ENCODE measurements around the gene ZC2HC1C.
"Not testable (repeated sequence)": the region's sequence is repeated elsewhere in the genome, so short reads cannot be mapped to it uniquely, and the experiment has no call there.

Gene ZC2HC1C

DNA sequence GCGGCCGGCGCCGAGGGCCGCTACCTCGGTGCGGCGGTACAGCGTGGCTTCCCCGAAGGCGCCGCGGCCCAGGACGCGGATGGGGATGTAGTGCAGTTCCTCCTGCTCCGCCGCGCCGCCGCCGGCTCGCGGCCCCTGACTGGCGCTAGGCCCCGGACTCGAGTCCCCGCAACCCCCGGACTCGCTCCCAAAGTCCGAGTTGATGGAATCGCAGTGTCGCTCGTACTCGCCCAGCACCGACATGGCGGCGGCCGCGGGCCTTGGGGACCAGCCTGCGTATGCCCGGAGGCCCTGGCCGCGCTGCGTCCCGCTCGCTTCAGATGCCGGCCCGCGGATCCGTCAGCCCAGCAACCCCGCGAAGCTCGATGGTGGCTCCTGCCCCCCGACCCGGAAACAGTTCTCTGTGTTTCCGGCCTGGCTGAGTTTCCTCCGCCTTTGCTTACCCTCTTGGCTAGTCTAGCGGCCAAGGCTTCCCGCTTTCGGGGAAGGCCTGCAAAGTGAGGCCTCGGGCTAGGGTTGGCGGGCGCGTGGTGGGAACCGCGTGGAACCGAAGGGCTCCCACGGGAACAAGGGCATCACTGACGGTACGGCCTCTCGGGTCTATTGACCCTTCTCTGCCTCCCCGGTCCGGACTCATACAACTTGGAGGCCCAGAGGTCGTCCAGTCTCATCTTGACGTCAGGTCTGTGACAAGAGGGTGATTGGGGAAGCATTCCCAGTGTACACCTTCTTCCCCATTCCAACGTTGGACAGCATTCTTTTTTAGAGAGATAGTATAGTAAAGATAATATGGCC lies 57.4 kb downstream of the ZC2HC1C start, which contains the start of gene NEK9:
NEK9 (minus strand) TSS at position 370 of the 795 bp plus-strand sequence; CDS start at position 243, 127 bp downstream.
- Histone ChIP-seq H4K20me1 (no peaks in the 10 kb centered on the region), H3K9ac (peak within 1 kb of the TSS; percentile 88), H3K4me2 (peak within 1 kb of the TSS; percentile 92), H3K9me3 (no peaks in the 10 kb centered on the region), H3K4me3 (peak within 1 kb of the TSS; percentile 78), H3K27me3 (no peaks in the 10 kb centered on the region), H3K27ac (peak within 1 kb of the TSS; percentile 92), H3K4me1 (peaks cover 32% of the 10 kb centered on the region), H3K36me3 (peaks cover 26% of the 10 kb centered on the region)
- no peak for TF ChIP-seq Cebpa-rat (IDR thresholded peaks at IDR 0.05)

DNA sequence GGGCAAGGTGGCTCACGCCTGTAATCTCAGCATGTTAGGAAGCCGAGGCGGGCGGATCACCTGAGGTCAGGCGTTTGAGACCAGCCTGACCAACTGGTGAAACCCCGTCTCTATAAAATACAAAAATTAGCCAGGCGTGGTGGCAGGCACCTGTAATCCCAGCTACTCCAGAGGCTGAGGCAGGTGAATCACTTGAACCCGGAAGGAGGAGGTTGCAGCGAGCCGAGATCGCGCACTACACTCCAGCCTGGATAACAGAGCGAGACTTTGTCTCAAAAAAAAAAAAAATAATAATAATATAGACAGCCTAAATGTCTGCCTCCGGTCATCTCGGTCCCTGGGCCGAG lies 58.0 kb downstream of the ZC2HC1C start:
- Histone ChIP-seq H3K27ac (peak overlapping the region; percentile 92), H3K4me2 (peak overlapping the region; percentile 92), H3K36me3 (peaks cover 30% of the 10 kb centered on the region), H3K4me3 (peak overlapping the region; percentile 78), H3K9ac (peak overlapping the region; percentile 88), H3K4me1 (peaks cover 32% of the 10 kb centered on the region)
- not testable (repeated sequence) for H3K9me3 ChIP-seq, H4K20me1 ChIP-seq, H3K27me3 ChIP-seq

DNA sequence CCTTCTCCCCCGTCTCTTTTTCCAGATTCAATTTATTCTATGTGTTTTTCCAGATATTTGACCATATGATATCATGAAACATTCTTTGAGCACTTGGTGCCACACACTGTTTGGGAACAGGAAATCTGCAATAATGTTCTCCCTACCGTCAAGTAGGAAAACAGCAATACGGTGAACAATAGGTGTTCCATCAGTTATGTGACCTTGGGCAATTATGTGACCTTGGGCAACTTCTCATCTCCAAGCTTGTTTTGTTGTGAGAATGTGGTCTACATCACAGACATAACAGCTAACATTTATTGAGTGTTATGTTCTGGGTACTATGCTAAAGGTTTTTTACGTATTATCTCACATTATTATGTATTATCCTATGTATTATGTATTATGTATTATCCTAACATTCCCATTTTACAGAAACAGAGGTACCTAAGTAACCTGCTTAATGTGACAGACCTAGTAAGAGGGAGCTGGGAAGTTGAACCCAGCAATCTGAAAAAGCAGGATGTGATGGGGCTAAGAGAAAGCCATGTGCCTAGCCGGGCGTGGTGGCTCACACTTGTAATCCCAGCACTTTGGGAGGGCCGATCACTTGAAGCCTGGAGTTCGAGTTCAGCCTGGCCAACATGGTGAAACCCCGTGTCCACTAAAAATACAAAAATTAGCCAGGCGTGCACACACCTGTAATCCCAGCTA lies 58.6 kb downstream of the ZC2HC1C start:
- Histone ChIP-seq H4K20me1 (no peaks in the 10 kb centered on the region), H3K4me1 (peaks cover 32% of the 10 kb centered on the region), H3K4me2 (peak overlapping the region; percentile 92), H3K27me3 (no peaks in the 10 kb centered on the region), H3K27ac (no peak overlapping the region), H3K36me3 (peaks cover 36% of the 10 kb centered on the region), H3K4me3 (peak overlapping the region; percentile 78), H3K9ac (peak overlapping the region; percentile 88; the same call in 1 of the 2 replicates), H3K9me3 (no peaks in the 10 kb centered on the region)
- no peak for TF ChIP-seq Cebpa-rat (IDR thresholded peaks at IDR 0.05)

GRCh38 chr14:75128596-75128990 lies 59.2 kb downstream of the ZC2HC1C start:
- Histone ChIP-seq H4K20me1 (no peaks in the 10 kb centered on the region), H3K27me3 (no peaks in the 10 kb centered on the region), H3K4me3 (no peak overlapping the region), H3K9ac (no peak overlapping the region), H3K4me2 (peak overlapping the region; percentile 92; the same call in 1 of the 2 replicates), H3K27ac (no peak overlapping the region), H3K36me3 (peaks cover 41% of the 10 kb centered on the region), H3K4me1 (peaks cover 32% of the 10 kb centered on the region), H3K9me3 (peaks cover 1% of the 10 kb centered on the region; the same call in 1 of the 2 replicates)
- TF ChIP-seq Cebpa-rat (IDR thresholded peaks at IDR 0.05): no peak
